HG03097 (cell line): Measurements from ENCODE around the gene GRIN1.
A peak's percentile ranks its signal among the peaks of the same experiment; 100 is the strongest.

Experiments used
- ATAC-seq: cut with Tn5 transposase; IDR thresholded peaks from one replicate; pipeline ENCODE4 v1.9.1; 2021; ENCODE audit not compliant: unreplicated experiment, low FRiP score

Gene GRIN1

DNA sequence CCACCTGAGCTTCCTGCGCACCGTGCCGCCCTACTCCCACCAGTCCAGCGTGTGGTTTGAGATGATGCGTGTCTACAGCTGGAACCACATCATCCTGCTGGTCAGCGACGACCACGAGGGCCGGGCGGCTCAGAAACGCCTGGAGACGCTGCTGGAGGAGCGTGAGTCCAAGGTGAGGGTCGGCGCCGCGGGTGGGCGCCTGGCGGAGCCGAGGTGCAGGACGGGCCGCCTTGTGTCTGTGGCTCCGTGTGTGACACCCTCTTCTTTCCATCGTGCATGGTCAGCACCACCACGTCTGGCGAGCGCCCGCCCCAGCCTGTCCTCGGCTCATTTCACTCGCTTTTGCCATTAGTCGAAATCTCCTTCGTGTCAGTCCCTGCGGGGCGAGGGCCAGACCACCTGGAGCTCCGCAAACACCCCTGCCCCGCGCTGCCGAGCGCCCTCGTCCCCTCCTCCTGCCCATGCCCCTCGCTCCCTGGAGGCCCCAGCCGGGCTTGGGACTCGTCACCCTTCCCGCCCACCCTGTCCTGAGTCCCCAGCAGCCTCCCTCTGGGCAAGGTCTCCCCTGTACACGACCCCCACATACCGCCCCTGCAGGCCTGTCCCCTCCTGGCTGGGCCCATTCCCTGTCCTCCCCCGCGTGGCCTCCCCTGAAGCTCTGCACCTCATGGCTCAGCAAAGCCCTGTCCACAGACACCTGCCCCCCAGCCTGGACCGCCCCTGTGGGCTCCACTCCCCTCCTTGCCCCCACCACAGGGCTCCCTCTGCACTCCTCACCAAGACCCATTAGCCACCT lies 7.0 kb downstream of the GRIN1 start:
- no peak for ATAC-seq

DNA sequence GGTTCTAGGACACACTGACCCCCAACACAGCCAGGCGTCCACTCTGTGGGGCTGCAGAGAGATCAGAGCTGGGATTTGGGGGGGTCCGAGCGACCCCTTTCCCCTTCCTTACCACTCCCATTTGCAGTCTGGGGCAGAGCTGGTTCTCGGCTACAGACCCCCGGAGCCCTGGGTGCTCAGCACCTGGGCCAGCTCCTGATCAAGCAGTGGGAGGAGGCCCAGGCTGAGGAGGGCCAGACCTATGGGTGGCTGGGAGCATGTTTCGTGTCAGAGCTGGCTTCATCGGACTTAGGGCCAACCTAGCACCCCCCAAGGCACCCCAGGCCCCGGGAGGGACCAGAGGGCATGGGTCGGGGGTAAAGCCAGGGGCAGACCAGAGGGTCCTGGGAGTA lies 7.6 kb downstream of the GRIN1 start:
- no peak for ATAC-seq

DNA sequence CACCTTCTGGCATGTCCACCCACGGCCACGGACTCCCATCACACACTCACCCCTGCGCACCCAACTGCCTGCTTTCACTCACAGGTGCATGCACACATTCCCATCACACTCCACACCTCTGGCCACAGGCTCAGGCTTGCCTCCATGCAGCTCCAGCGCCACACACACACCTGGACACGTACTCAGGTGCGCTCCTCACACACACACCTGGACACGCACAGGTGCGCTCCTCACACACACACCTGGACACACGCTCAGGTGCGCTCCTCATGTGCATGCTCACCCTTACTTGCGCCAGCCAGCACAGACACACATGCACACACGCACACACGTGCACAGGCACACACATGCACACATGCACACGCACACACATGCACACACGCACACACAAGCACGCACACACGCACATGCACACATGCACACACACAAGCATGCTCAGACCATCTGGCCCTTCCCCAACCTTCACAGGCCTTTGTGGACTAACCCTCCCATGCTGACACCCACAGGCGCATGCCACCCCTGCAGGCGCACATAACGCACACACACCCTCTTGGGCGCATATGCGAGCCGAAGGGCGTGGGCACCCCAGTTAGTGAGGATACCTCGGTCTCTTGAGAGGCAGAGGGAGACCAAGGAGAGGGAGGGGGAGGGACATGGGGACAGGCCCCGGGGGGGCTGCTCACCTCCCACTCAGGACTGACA lies 8.3 kb downstream of the GRIN1 start:
- ATAC-seq = no peak

DNA sequence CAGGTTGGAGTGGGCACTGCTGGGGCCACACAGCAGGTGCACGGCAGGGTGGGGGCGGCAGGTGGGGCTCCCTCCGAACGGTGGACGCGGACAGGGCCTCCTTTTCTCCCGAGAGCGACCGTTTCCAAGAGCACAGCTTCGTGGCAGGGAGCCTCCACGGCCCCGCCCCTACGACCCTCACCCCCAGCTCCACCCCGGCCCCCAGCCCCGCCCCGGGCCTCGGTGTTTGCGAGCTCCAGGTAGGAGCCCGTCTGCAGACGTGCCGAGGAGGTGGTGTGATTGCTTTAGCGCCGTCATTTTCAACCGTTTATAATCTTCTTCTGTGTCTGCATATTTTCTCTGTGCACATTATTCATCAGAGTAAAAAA lies 8.8 kb downstream of the GRIN1 start:
- ATAC-seq = no peak

DNA sequence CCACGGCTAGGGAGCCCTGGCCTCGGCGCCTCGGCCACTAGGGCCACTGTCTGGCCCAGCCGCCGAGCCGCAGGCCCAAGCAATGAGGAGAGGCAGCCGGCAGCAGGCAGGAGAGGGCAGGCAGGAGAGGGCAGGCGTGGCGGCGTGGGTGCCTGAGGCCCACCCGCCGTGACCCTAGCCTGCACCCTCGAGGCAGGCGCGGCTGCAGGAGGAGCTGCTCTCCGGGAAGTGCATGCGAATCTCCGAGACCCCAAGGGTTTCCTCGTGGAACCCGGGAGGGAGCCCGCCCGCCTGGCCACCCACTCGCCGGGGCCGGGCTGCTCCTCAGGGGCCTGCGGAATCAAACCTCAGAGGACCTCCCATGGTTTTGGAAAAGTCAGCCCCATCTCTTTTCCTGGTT lies 9.3 kb downstream of the GRIN1 start:
- ATAC-seq = no peak

DNA sequence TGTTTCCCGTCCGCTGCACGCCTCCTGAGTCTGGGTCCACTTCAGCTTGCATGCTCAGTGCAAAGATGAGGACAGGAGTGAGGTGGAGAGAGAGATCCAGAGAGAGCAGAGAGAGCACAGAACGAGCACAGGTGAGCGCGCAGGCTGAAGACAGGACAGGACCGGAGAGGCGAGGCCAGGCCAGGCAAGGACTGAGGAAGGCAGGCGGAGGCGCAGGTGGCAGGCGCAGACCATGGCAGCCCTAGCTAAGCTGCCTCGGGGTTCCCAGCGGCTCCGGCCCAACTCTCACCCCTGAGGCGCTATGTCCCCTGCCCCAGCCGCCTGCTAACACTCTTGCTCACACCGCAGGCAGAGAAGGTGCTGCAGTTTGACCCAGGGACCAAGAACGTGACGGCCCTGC lies 9.7 kb downstream of the GRIN1 start:
- no peak for ATAC-seq

DNA sequence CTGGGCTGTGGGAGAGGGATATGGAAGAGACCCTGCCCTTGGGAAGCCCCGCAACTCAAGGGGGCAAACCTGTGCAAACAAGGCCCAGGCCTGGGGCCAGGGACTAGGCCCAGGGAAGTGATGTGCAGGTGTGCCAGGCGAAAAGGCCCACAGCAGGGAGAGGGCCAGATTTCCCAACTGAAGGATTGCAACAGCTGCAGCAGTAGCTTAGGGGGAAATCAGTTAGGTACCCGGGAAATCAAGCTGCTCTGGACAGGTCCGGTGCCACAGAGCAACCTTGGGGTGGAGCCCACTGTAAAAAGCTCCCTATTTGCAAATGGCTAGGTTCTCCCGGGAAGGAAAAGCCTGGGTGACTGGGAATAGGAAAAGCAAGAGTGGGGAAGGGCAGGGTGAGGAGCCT lies 10.4 kb downstream of the GRIN1 start:
- ATAC-seq = no peak

DNA sequence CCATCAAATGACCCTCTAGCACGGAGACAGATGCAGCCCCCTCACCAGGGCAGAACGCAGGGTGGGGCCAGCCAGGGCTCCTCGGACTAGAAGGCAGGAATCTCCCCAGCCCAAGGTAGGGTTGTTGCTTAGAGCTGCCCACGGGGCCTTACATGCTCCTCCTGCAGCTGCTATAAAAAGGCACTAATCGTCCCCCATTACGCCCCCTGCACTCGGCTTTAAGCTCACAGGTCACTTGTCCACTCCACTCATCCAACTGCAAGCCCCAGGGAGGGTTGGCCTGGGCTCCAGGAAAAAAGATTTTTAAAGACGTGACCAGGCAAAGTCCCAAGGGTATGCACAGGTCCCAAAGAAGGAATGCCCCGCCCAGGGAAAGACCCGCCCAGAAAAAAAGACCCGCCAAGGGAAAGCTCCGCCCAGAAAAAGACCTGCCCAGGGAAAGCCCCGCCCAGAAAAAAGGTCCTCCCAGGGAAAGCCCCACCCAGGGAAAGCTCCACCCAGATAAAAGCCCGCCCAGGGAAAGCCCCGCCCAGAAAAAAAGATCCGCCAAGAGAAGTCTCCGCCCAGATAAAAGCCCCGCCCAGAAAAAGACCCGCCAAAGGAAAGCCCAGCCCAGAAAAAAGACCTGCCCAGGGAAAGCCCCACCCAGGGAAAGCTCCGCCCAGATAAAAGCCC lies 11.1 kb downstream of the GRIN1 start:
- peak; percentile 16 for ATAC-seq

DNA sequence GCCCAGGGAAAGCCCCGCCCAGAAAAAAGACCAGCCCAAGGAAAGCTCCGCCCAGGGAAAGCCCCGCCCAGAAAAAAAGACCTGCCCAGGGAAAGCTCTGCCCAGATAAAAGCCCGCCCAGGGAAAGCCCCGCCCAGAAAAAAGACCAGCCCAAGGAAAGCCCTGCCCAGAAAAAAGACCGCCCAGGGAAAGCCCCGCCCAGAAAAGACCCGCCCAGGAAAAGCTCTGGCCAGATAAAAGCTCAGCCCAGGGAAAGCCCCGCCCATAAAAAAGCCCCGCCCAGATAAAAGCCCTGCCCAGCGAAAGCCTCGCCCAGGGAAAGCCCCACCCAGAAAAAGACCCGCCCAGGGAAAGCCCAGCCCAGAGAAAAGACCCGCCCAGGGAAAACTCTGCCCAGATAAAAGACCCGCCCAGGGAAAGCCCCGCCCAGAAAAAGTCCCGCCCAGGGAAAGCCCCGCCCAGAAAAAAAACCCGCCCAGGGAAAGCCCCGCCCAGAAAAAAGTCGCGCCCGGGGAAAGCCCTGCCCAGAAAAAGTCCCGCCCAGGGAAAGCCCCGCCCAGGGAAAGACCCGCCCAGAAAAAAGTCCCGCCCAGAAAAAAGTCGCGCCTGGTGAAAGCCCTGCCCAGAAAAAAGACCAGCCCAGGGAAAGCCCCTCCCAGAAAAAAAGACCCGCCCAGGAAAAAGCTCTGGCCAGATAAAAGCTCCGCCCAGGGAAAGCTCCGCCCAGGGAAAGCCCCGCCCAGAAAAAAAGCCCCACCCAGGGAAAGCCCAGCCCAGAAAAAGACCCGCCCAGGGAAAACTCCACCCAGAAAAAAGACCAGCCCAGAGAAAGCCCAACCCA lies 11.9 kb downstream of the GRIN1 start:
- peak; percentile 33 for ATAC-seq

DNA sequence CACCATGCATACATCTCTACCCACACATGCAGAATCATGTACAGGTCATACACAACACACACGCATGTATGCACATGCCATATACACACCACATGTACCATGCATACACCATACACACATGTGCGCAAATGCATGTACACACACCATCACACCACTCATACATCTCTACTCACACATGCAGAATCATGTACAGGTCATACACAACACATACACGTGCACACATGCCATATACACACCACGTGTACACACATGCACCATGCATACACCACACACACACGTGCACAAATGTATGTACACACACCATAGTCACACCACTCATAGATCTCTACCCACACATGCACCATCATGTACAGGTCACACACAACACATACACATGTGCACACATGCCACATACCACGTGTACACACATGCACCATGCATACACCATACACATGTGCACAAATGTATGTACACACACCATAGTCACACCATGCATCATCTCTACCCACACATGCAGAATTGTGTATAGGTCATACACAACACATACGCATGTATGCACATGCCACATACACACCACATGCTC lies 14.0 kb downstream of the GRIN1 start:
- no peak for ATAC-seq

DNA sequence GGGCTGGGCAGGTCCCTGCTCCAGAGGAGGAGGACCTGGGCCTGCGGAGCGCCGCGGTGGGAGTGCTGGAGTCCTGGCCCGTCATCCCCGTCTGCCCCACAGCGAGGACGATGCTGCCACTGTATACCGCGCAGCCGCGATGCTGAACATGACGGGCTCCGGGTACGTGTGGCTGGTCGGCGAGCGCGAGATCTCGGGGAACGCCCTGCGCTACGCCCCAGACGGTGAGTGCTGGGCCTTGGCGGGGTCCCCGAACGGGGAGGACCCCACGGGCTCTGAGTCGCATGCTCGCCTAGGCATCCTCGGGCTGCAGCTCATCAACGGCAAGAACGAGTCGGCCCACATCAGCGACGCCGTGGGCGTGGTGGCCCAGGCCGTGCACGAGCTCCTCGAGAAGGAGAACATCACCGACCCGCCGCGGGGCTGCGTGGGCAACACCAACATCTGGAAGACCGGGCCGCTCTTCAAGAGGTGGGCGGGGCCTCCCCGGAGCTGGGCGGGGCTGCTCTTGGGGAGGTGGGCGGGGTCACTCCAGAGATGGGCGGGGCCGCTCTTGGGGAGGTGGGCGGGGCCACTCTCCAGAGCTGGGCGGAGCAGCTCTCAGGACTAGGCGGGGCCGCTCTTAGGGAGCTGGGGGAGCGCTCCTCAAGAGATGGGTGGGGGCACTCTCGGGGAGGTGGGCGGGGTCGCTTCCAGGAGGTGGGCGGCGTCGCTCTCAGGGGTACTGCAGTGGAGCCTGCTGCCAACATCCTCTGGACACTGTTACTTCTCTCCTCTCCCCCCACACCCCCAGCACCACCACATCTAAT lies 17.8 kb downstream of the GRIN1 start:
- no peak for ATAC-seq

DNA sequence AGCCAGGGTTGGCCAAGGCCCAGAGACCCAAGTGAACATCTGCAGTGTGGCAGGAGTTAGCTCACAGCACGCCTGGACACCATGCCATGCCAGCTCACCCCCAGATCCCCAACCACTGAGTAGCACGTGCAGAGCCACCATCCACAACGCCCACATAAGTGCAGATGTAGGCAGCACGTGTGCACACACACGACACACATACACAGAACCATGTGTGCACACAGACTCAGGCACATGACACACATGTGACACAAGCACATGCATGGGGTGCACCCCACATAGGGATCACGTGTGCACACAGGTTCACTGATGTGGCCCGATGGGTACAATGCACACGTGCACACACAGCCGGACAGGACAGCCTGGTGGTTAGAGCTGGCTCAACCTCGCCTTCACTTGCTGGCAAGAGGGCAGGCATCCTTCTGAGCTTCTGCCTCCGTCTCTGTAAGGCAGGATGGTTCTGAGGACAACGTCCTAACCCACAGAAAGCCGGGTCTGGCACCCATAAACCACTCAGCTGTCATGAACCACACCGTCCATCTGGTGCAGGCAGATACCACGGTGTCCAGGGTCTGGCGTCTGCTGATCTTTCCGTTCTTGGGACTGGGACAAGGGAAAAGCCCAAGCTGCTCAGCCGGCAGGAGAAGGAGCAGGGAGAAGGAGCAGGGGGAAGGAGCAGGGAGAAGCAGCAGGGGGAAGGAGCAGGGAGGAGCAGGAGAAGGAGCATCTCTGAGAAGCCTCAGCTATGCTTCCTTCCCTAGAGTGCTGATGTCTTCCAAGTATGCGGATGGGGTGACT lies 18.9 kb downstream of the GRIN1 start:
- ATAC-seq = no peak

DNA sequence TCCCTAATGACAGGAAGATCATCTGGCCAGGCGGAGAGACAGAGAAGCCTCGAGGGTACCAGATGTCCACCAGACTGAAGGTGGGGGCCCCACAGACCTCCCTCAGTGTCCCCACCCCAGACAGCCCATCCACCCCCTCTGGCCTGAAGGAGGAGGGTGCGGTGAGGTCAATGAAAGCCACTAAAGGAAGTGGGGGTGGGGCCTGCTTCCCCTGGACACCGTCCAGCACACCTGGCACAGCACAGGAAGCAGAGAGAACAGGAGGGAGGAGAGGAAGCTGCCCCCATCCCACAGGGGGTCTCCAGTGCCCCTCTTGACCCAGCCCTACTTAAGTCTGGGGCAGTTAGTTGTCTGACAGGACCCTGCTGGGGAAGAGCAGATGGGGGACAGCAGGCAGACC lies 19.7 kb downstream of the GRIN1 start:
- no peak for ATAC-seq

DNA sequence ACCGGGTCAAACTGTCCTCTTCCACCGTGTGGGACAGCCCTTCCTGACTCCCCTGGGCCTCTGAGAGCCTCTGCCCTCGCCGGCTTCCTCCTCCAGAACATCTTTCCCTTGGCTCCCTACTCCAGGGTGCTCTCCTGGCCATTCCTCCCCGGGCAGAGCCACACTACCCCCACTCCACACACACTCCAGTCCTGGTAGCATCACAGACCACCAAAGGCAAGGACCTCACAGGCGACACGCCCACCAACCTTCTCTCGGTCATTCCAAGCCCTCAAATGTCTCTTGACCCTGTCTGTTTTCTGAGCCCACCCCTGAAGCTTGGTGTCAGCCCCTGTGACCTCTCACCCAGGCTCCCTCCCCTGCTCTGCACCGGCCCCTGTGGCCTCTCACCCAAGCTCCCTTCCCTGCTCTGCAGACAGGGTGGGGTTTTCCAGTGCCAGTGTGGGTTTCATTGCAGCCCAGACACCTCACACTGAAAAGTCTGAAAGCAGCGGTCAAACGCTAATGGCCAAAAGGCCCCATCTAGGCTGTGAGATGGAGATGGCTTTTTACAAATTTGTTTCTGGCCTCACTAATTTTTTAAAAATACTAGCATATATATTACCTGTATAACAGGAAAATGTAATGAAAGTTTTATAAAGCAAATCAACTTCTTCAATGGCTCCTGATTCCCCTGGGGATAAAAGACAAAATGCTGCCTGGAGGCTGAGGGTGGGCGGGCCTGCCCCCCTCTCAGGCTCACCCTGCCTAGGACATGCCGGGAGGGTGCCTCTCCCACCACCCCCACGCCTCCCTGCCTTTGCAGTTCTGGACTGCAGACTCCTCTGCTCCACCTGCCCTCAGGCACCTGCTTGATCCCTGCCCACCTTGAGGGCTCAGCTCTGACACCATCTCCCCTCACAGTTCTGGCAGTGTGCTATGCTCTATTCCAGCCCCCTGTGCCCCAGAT lies 20.4 kb downstream of the GRIN1 start:
- no peak for ATAC-seq

DNA sequence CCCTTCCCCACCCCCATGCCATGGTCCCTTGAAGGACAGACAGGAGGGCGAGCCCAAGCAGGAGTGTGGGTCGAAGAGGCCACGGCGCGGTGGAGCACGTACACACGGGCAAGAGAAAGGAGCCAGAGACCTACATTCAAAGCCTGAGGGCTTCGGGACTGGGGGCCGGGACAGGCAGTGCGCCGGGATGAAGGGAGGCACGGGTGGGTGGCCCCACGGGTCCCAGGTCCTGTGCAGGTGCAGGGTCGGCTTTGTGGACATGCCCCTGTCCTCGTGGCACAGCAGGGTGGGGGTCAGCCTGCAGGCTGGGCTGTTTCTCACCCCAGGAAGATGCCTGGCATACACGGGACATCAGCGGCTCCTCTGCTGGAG lies 21.1 kb downstream of the GRIN1 start:
- no peak for ATAC-seq

DNA sequence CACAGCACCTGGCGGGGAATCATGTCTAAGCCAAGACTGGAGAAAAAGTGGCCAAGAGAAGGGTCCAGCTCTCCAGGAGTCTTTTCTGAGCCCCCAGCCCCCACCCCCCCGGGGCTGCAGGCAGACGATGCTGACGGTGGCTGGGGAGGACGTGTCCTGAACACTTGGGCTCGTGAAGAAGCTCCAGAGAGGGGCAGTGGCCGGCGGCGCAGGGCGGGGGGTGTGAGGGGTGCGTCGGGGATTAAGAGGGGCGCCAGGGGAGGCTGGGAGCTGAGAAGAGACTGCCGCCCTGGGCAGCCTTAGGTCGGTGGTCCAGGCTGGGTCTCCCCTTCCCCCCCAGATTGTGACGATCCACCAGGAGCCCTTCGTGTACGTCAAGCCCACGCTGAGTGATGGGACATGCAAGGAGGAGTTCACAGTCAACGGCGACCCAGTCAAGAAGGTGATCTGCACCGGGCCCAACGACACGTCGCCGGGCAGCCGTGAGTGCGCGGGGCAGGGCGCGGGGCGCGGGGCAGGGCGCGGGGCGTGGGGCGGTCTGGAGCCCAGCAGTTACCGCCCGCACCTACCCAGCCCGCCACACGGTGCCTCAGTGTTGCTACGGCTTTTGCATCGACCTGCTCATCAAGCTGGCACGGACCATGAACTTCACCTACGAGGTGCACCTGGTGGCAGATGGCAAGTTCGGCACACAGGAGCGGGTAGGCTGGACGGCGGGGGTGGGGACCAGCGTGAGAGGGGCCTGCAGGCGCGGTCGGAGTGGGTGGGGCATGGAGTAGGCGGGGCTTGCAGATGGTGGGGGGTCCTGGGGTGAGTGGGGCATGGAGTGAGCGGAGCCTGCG lies 22.0 kb downstream of the GRIN1 start:
- no peak for ATAC-seq
